Effector memory CD4-positive, alpha-beta T cell (primary cell): ENCODE measurements around the gene BAIAP2L2.
"Not testable (repeated sequence)": the region's sequence is repeated elsewhere in the genome, so short reads cannot be mapped to it uniquely, and the experiment has no call there.

Source experiments
- DNase-seq, 3 donors: peaks; one replicate each; pipeline ENCODE4 v3.0.0-alpha.2; 2020
- H3K27ac ChIP-seq: 2 replicates; pipeline ENCODE4 v1.7.0; 2013; ENCODE audit warnings: mild to moderate bottlenecking, low read length, moderate library complexity; ENCODE audit not compliant: insufficient read depth, poor library complexity, severe bottlenecking
- H3K27me3 ChIP-seq: replicated peaks from 2 replicates; pipeline ENCODE4 v1.7.0; 2013; ENCODE audit warnings: mild to moderate bottlenecking, low read length; ENCODE audit not compliant: insufficient read depth, control insufficient read depth, poor library complexity, severe bottlenecking
- H3K36me3 ChIP-seq: 2 replicates; pipeline ENCODE4 v1.7.0; 2013; ENCODE audit warnings: mild to moderate bottlenecking, low read length, moderate library complexity; ENCODE audit not compliant: control insufficient read depth, insufficient read depth
- H3K4me1 ChIP-seq: 2 replicates; pipeline ENCODE4 v1.7.0; 2013; ENCODE audit warnings: low read length, mild to moderate bottlenecking; ENCODE audit not compliant: control insufficient read depth, insufficient read depth, poor library complexity, severe bottlenecking
- H3K4me3 ChIP-seq: 2 replicates; pipeline ENCODE4 v1.7.0; 2013; ENCODE audit warnings: low read length, low read depth, mild to moderate bottlenecking; ENCODE audit not compliant: insufficient read depth, poor library complexity, severe bottlenecking
- H3K9me3 ChIP-seq: 2 replicates; pipeline ENCODE4 v1.7.0; 2013; ENCODE audit warnings: mild to moderate bottlenecking, low read length, moderate library complexity; ENCODE audit not compliant: control insufficient read depth

The BAIAP2L2 gene

GRCh38 chr22:38040953-38041759 is 69.3 kb downstream of the BAIAP2L2 start:
- DNase-seq, result no peak
- no peaks in the 10 kb centered on the region for H3K9me3 ChIP-seq
- no peak overlapping the region for H3K4me3 ChIP-seq
- no peaks in the 10 kb centered on the region for H3K27me3 ChIP-seq
- H3K4me1 ChIP-seq, result no peaks in the 10 kb centered on the region
- no peak overlapping the region for H3K27ac ChIP-seq
- H3K36me3 ChIP-seq, result no peaks in the 10 kb centered on the region

GRCh38 chr22:38038890-38039812 is 71.3 kb downstream of the BAIAP2L2 start:
- no peak overlapping the region for H3K4me3 ChIP-seq
- no peak for DNase-seq
- H3K36me3 ChIP-seq, result no peaks in the 10 kb centered on the region
- no peak overlapping the region for H3K27ac ChIP-seq
- H3K4me1 ChIP-seq, result no peaks in the 10 kb centered on the region
- H3K9me3 ChIP-seq, result no peaks in the 10 kb centered on the region
- no peaks in the 10 kb centered on the region for H3K27me3 ChIP-seq

GRCh38 chr22:38038426-38038825 is 72.1 kb downstream of the BAIAP2L2 start:
- DNase-seq, result no peak
- H3K36me3 ChIP-seq, result no peaks in the 10 kb centered on the region
- no peak overlapping the region for H3K27ac ChIP-seq
- no peaks in the 10 kb centered on the region for H3K27me3 ChIP-seq
- H3K9me3 ChIP-seq, result no peaks in the 10 kb centered on the region
- H3K4me1 ChIP-seq, result no peaks in the 10 kb centered on the region
- no peak overlapping the region for H3K4me3 ChIP-seq

- not testable (repeated sequence) for H3K9me3 ChIP-seq, H3K4me3 ChIP-seq, H3K27ac ChIP-seq, H3K27me3 ChIP-seq, DNase-seq, H3K36me3 ChIP-seq, H3K4me1 ChIP-seq
These were observed 72.9 kb downstream of the BAIAP2L2 start for GRCh38 chr22:38037367-38038150.

- no peaks in the 10 kb centered on the region for H3K27me3 ChIP-seq
- no peak overlapping the region for H3K27ac ChIP-seq
- no peaks in the 10 kb centered on the region for H3K4me1 ChIP-seq
- no peaks in the 10 kb centered on the region for H3K36me3 ChIP-seq
- DNase-seq, result no peak
- no peaks in the 10 kb centered on the region for H3K9me3 ChIP-seq
- no peak overlapping the region for H3K4me3 ChIP-seq
These were observed 74.0 kb downstream of the BAIAP2L2 start for GRCh38 chr22:38036392-38037062.

- no peaks in the 10 kb centered on the region for H3K27me3 ChIP-seq
- DNase-seq, result no peak
- no peak overlapping the region for H3K27ac ChIP-seq
- no peaks in the 10 kb centered on the region for H3K36me3 ChIP-seq
- no peaks in the 10 kb centered on the region for H3K4me1 ChIP-seq
- no peaks in the 10 kb centered on the region for H3K9me3 ChIP-seq
- H3K4me3 ChIP-seq, result no peak overlapping the region
These were observed 75.0 kb downstream of the BAIAP2L2 start for GRCh38 chr22:38035530-38035885.
